SK-N-SH treated with all-trans-retinoic acid at 6 μM for 48 hours (cell line): ENCODE results near the gene ATP11A.

Experiments used
- ARNTL ChIP-seq: fragments of 450-650 bp; formaldehyde crosslinking; IDR thresholded peaks from 2 replicates; pipeline ENCODE4 v1.5.0; 2020; ENCODE audit warnings: low read depth, mild to moderate bottlenecking, moderate library complexity, borderline replicate concordance
- CREB5 ChIP-seq: fragments of 250-450 bp; sonication (Bioruptor Pico); IDR thresholded peaks from 2 replicates; pipeline ENCODE4 v1.5.1; 2020; ENCODE audit warnings: low read depth, mild to moderate bottlenecking, moderate library complexity
- CSDC2 ChIP-seq: fragments of 250-450 bp; sonication (Bioruptor Pico); IDR thresholded peaks from 2 replicates; pipeline ENCODE4 v1.5.0; 2020; ENCODE audit warnings: mild to moderate bottlenecking, moderate library complexity
- CSRNP3 ChIP-seq: fragments of 250-450 bp; sonication (Bioruptor Pico); IDR thresholded peaks from 2 replicates; pipeline ENCODE4 v1.5.1; 2021; ENCODE audit warnings: mild to moderate bottlenecking, moderate library complexity
- ESRRG ChIP-seq: fragments of 250-450 bp; sonication (Bioruptor Pico); IDR thresholded peaks from 2 replicates; pipeline ENCODE4 v1.6.1; 2021; ENCODE audit warnings: mild to moderate bottlenecking
- ISL1 ChIP-seq: fragments of 250-450 bp; sonication (Bioruptor Pico); IDR thresholded peaks from 2 replicates; pipeline ENCODE4 v2.1.2; 2022; ENCODE audit warnings: mild to moderate bottlenecking, moderate library complexity
- OSR1 ChIP-seq: fragments of 250-450 bp; sonication (Bioruptor Pico); IDR thresholded peaks from 2 replicates; pipeline ENCODE4 v1.8.0; 2022; ENCODE audit warnings: moderate library complexity, mild to moderate bottlenecking, inconsistent platforms
- PATZ1 ChIP-seq: fragments of 250-450 bp; sonication (Bioruptor Pico); IDR thresholded peaks from 2 replicates; pipeline ENCODE4 v1.8.0; 2020; ENCODE audit warnings: mild to moderate bottlenecking, moderate library complexity, borderline replicate concordance
- PPARA ChIP-seq: fragments of 250-450 bp; sonication (Bioruptor Pico); IDR thresholded peaks from 2 replicates; pipeline ENCODE4 v1.5.0; 2020; ENCODE audit warnings: mild to moderate bottlenecking, borderline replicate concordance
- TCF4 ChIP-seq: fragments of 250-450 bp; sonication (Bioruptor Pico); IDR thresholded peaks from 2 replicates; pipeline ENCODE4 v1.8.0; 2021; ENCODE audit warnings: mild to moderate bottlenecking, moderate library complexity, borderline replicate concordance
- TSHZ2 ChIP-seq: fragments of 250-450 bp; sonication (Bioruptor Pico); IDR thresholded peaks from 2 replicates; pipeline ENCODE4 v1.5.0; 2020; ENCODE audit warnings: mild to moderate bottlenecking, moderate library complexity
- ZC3H10 ChIP-seq: fragments of 250-450 bp; sonication (Bioruptor Pico); IDR thresholded peaks from 2 replicates; pipeline ENCODE4 v1.5.1; 2021; ENCODE audit warnings: mild to moderate bottlenecking, moderate library complexity
- ZFP30 ChIP-seq: fragments of 450-650 bp; formaldehyde crosslinking; IDR thresholded peaks from 2 replicates; pipeline ENCODE4 v1.5.0; 2022; ENCODE audit warnings: mild to moderate bottlenecking, moderate library complexity

- TF ChIP-seq TSHZ2 (CRISPR knock-in tag) (no peak), PATZ1 (no peak), TCF4 (CRISPR knock-in tag) (no peak), ZFP30 (CRISPR knock-in tag) (no peak), CREB5 (CRISPR knock-in tag) (no peak), OSR1 (CRISPR knock-in tag) (no peak), CSDC2 (CRISPR knock-in tag) (no peak), ARNTL (no peak), ZC3H10 (CRISPR knock-in tag) (no peak), ISL1 (CRISPR knock-in tag) (no peak), PPARA (CRISPR knock-in tag) (no peak), ESRRG (CRISPR knock-in tag) (no peak), CSRNP3 (CRISPR knock-in tag) (no peak)
These were observed 28.5 kb upstream of the ATP11A start for GRCh38 chr13:112661291-112661690.
